GM21529 (cell line): Measurements from ENCODE around the gene IGFBP4.

Experiments used
- ATAC-seq: cut with Tn5 transposase; IDR thresholded peaks from one replicate; pipeline ENCODE4 v1.9.1; 2021; ENCODE audit not compliant: unreplicated experiment

Gene IGFBP4

DNA sequence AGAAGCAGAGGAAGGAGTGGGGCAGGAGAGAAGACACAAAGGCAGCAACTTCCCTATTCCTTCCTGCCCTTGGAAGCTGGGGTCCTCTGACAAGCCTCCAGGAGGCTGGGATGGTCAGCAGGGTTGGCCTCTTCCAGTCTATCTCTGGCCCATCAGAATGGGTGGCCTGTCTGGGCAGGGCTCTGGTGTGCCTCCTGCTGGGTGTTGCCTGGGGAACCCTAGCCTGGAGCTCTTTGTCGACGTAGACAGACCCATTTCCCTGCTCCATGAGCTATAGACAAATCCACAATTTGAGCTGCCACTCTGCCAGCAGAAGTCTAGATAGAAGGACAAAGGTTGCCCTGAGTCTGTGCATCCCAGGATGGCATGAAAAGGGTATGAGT lies 11.4 kb downstream of the IGFBP4 start:
- ATAC-seq, result no peak

DNA sequence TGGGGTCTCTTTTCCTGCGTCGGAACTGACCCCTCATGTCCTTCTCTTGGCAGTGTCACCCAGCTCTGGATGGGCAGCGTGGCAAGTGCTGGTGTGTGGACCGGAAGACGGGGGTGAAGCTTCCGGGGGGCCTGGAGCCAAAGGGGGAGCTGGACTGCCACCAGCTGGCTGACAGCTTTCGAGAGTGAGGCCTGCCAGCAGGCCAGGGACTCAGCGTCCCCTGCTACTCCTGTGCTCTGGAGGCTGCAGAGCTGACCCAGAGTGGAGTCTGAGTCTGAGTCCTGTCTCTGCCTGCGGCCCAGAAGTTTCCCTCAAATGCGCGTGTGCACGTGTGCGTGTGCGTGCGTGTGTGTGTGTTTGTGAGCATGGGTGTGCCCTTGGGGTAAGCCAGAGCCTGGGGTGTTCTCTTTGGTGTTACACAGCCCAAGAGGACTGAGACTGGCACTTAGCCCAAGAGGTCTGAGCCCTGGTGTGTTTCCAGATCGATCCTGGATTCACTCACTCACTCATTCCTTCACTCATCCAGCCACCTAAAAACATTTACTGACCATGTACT lies 13.2 kb downstream of the IGFBP4 start:
- no peak for ATAC-seq

DNA sequence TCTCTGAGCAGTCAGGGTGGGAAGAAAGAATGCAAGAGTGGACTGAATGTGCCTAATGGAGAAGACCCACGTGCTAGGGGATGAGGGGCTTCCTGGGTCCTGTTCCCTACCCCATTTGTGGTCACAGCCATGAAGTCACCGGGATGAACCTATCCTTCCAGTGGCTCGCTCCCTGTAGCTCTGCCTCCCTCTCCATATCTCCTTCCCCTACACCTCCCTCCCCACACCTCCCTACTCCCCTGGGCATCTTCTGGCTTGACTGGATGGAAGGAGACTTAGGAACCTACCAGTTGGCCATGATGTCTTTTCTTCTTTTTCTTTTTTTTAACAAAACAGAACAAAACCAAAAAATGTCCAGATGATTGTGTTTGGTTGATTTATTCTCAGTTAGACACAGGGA lies 14.1 kb downstream of the IGFBP4 start:
- no peak for ATAC-seq

DNA sequence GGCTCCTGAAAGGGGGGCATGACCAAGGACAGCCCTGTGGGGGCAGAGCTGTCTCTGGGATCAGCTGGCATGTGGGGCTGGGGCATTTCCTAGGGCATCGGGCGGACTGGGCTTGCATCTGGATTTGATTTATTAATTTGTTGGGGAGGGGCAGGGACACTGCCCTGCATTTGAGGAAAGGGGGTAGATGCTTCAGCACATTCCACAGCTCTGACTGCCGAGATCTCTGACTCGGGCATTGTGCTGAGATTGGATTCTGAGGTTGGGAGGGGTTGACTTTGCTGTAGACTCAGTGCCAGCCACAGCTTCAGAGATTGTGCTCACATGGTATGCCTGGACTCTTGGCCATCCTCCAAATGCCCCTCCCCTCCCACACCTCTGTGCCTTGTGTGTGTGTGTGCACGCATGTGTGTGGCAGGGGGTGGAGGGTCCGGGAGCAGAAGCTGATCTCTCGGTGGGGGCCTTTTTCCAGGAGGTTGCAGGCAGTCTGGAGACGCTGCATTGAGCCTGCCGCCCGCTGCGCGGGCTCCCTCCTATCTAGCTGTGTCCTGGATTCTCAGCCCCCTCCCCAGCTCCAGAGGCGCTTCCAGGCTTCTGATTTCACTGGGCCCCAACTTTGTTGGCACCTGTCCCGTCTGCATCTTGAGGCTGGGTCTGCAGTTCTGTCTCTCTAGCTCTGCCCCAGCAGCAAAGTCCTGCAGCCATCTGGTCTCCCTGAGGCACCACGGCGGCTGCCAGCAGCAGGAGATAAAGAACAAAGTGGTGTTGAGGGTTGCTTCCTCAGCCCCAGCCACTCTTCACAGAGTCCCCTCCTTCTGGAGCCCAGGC lies 14.9 kb downstream of the IGFBP4 start:
- no peak for ATAC-seq

DNA sequence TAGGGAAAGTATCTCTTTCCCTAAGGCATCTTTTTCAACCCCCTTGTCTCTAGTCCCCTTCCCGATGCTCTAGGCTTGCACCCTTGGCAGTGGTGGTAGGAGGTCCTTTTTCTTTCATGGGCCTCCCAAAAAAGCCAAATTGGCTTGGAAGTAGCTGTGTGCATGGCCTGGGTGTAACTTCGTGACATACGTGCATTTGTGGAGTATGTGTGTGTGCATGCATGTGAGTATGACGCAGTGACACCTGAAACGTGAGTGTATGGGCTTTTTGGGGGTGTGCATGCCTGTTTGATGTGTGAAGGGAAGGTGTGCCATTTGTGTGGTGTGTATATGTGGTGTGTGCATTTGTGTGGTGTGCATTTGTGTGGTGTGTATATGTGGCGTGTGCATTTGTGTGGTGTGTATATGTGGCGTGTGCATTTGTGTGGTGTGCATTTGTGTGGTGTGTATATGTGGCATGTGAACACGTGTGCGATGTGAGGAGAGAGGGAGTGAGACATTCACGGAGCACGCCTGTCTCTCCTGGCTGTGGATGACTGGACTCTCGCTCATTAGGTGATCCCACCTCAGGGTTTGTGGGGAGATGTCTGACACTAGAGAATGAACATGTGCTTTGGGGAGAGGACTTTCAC lies 15.7 kb downstream of the IGFBP4 start:
- ATAC-seq, result no peak

DNA sequence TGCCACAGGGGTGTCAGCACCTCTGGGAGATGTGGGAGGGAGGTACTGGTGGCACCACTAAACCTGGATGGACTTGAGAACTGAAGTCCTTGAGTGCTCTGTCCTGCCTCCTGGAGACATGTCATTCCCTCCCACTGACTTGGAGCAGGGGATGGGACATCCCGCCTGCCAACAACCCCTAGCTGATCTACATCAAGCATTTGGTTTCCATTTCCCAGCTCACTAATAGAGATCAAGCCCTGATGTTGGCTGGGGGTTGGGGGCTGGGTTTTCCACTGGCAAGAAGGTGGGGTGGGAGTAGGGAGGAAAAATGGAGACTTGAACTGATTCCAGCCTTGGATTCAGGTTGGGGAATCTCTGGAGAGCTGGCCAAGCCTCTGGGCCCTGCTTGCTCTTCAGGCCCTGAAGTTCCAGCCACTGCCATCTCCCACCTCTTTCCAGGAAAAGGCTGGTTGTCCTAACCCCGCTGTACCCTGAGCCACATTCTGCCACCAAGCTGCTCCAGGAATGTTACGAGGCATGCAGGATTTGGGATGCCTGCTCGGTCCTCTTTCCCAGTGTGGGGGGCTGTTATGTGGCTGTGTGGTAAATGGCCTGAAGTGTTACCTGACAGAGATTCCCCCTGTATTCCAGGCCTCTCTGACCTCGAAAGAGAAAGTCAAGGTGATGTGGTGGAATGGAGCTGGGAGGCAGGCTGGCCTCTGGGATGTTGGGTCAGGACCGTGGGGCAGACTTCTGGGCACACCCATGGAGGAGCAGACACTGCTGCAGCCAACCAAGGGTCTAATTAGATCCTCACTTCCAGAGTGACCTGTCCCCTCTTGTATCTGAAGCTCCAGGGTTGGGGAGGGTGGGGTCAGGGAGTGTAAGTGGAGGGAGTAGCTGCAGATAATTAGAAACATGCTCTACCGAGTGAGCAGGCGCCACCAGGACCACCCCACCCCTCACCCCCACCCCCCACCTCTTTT lies 16.7 kb downstream of the IGFBP4 start:
- no peak for ATAC-seq

DNA sequence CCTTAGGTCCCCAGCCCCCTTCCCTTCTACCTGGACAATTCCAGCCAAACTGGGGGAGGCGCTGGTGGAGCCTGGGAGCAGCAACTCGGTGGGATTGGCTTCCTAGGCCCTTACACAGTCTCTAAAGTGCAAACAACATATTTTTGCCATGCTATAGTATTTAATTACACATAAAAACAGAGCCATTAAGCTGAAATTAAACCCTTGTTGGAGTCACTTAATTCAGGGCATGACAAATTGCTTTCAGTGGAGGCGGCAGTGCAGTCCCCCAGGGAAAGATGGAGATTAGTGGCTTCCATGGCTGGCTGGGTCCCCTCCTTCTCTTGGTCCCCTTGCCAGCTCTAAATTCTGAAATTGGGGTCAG lies 17.3 kb downstream of the IGFBP4 start:
- ATAC-seq, result no peak

DNA sequence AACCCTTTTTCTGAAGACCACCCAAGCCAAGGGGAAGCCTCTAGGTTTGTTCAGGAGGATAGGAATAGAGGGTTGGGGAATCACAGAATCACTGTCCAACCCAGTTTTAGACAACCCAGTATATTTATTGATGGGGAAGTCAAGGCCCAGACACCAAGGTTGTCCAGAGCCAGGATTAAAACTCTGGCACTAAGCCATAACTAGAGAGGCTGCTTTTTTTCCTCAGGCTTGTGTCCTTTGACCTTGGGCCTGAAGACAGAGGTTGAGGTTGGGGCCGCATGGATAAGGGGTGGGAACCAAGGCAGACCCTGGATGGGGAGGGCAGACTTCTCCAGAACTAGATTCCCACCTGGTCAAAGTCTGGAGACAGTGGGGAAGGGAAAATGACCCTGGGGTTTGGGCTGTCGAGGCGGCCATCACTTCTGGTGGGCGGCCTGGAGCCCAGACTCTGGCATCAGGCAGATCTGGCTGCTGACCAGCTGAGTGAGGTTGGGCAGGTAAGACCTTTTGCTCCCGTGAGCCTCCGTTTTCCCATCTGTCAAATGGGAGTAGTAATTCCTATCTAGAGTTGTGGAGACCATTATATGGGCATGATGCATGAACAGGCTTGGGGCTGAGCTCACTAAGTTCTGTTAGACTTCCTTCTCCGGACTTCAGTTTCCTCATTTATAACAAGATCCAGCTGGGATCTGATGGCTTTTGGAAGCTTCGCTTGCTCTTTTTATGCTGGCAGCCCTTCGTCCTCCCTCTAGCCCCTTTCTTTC lies 17.9 kb downstream of the IGFBP4 start:
- ATAC-seq, result no peak

DNA sequence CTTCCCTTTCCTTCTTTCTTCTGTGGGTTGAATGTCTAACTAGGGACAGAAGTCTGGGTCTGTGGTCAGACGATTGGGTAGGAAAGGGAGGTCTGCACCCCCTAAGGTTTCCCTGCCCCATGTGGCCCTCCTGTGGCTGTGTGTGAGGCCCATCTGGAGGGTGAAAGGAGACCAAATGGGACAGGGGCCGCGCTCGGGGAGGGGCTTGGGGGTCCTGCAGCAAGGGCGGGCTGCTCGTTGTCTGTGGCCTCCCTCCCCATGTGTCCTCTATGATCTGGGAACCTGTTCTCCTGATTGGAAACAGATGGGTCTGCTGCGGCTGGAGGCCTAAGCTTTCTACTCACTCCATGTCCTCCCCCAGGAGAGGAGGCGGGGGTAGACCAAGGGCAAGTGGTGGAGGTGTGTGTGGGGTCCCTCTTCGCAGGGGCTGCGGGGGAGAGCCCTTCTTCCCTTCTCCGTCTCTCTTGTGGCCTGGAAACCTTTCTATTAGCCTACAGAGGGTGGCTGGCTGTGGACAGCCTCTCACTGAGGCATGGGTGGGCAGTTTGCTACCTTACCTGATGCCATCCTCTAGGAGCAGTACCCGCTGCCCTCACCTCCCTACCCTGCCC lies 18.6 kb downstream of the IGFBP4 start:
- ATAC-seq, result no peak

DNA sequence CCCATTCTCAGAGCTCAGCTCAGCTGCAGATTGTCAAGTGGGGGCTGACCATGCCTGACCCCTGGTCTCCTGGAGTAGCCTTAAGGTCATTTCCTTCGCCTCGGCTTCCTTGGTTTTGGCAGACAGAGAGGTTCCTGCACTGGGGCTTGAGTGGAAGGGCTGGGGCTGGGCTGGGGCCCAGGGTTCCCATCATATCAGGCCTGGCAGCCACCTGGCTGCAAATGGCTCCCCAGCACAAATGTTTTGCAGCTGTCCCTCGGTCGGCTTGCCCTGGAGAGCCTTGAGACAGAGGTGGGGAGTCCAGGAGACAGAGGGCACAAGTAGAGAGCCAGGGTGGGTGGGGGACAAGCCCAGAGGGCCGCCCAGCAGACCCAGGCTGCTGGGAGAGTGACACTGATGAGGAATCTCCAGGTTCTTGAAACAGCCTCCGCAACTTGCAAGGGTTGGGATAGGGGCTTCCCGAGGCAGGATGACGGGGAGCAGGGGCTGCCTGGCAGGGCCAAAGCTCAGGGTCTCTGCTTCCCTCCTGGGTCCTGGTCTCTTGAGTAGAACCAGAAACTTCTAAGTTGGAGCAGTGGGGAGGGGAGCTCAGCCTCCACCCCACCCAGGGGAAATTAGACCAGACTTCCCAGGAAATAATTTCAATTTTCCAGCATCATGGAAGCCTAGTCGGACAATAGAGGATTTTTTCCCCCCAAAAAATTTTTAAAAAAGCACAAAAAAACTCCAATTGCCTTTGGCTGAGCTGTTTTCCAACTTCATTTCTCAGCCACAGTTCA lies 19.3 kb downstream of the IGFBP4 start:
- ATAC-seq, result no peak

DNA sequence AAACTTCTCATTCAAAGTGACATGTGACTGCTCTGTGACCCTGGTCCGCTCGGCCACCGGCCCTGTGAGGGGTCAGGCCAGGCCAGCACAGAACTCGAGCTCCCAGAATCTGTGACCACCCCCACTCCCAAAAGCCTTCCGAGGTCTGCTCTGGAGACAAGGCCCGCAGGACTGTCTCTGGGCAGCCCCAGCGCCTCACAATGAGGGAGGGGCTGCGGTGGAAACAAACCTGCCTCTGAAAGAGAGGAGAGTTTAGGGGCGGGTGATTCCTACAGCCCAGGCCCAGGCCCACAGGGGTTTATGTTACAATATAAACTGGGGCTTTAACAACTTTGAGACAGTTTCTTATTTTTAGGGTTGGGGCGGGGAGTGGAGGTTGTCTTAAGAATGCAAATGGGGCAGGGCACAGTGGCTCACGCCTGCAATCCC lies 19.9 kb downstream of the IGFBP4 start:
- ATAC-seq, result no peak

DNA sequence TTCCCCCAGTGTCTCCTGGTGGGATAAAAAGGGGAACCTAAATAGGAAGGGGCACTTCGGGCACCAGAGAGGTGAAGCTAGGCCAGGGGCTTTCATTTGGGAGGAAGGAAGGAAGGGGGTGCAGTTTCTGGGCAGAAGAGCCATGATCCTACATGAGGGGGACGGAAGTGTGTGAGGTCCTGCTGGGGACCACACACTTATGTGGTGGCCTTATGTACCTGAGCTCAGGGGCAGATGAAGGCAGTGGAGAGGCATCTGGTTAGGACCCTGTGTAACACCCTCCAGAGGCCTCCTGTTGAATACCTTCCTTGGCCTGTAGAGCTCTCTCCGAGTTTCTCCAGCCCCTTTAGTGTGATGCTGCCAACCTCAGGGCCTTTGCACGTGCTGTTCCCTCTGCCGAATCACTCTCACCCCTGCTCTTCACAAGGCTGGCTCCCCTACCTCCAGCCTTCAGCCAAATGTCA lies 21.2 kb downstream of the IGFBP4 start:
- ATAC-seq, result no peak

DNA sequence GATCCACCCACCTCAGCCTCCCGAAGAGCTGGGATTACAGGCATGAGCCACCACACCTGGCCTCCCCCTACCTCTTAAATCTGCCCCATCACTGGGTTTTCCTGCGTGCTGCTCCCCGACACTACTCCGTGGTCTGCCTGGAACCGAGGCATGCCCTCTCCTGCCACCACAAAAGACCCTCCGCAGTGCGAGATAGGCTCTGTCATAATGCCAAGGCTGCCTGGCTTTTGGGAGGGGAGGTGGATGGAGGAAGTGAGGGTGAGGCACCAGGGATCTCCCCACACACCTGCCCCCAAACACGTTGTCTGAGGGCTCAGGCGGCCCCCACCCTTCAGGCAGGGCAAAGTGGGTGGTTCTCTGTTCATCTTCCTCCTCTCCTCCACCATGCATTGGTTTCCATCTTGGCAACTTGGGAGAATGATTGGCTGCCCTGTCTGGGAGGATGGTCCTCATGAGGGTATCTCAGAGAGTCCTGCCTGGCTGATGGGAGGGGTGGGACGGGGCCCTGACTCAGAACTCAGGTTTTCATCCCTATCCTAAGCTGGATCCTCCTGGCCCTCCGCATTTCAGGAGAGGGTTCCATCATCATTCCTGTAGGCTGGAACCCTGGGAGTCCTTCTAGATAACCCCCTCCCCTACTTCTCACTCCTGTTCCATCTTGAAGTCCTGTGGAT lies 23.2 kb downstream of the IGFBP4 start:
- ATAC-seq, result no peak

DNA sequence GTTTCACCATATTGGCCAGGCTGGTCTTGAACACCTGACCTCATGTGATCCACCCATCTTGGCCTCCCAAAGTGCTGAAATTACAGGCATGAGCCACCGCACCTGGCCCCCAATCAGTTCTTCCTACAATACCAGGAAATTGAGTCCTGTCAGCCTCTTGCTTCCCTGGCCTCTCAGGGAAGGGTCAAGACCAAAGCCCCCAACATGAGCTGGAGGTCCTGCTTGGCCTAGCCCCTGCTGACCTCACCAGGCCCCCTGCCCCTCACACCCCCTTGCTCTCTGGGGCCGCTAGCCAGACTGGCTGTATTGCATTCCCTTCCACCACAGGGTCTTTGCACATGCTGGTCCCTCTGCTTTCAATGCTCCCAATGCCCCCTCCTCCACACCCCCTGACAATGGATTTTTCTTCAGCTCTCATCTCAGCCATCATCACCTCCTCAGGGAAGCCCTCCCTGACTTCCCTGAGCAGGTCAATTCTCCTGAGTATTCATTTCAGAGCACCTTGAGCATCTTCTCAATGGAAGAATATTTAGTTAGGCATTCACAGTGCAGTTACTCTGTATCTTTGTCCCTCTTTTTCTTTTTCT lies 24.1 kb downstream of the IGFBP4 start:
- ATAC-seq, result no peak

DNA sequence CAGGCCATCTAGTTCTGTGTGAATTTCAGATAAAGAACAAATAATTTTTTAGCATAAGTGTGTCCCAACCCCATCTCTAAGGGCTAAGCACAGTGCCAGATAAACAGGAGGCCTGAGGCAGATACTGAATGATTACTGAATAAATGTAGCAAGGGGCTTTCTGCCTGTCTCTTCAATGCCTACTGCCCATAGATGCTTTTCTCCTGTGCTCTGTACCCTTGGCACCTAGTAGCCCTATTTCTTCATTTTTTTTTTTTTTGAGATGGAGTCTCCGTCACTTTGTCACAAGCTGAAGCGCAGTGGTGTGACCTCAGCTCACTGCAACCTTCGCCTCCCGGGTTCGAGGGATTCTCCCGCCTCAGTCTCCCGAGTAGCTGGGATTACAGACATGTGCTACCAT lies 25.3 kb downstream of the IGFBP4 start:
- ATAC-seq, result no peak

DNA sequence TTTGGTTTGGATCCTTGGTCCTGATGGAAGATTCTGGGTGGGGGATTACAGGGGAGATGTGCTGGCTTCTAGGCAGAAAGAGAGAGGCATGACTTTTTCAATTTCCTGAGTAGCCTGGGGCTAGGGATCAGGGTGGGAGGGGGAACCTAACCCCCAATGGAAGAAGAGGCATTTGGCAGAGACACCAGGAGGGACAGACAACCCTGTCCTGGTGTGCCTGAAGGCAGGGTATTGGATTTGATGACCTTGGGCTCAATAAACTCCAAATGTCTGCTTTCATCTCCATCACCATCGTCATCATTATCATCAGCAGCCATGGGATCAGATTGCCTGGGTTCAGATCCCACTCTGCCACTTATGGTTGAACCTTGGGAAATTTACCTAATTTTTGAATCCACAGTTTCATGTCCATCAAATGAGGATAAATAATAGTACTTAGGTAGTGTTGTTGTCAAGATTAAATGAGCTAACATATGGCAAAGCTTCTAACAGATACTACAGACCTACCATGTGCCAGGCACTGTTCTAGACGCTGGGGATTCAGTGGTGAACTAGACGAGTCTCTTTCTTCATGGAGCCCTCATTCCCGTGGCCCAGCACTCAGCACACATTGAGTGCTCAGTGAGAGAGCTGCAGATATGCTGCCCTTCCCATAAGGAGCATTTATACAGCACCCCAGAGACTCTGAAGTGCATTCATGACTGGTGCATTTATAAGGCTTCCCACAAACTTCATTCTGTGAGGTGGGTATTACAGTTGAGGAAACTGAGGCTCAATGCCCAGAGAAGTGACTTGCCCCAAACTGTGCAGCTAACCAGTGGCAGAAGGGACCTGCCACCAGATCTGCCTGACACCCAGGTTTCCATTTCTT lies 26.8 kb downstream of the IGFBP4 start:
- ATAC-seq, result no peak
